ENCODE data around the gene CCDC126. TPM values are rescaled to one million over a fixed set of nuclear protein-coding genes. Genes with fewer than 3 reads are reported as not detected.

CCDC126 gene
- total and polyA plus RNA-seq, 10 of the 15 experiments (the other 5 are each of a cell fraction or from before 2014, with no cell fraction given): 10.9 to 49.9 (median 24.1) TPM

GRCh38 chr7:23628370-23628769 lies 31.2 kb downstream of the CCDC126 start (continued):
- TF ChIP-seq RELB (IDR thresholded peaks at IDR 0.05; ENCODE audit: low read depth) (no peak), NR2C1 (IDR thresholded peaks at IDR 0.05) (no peak), CBX3 (IDR thresholded peaks at IDR 0.05; ENCODE audit: borderline replicate concordance, low read depth) (no peak)
- TF ChIP-seq, protein P1, sequence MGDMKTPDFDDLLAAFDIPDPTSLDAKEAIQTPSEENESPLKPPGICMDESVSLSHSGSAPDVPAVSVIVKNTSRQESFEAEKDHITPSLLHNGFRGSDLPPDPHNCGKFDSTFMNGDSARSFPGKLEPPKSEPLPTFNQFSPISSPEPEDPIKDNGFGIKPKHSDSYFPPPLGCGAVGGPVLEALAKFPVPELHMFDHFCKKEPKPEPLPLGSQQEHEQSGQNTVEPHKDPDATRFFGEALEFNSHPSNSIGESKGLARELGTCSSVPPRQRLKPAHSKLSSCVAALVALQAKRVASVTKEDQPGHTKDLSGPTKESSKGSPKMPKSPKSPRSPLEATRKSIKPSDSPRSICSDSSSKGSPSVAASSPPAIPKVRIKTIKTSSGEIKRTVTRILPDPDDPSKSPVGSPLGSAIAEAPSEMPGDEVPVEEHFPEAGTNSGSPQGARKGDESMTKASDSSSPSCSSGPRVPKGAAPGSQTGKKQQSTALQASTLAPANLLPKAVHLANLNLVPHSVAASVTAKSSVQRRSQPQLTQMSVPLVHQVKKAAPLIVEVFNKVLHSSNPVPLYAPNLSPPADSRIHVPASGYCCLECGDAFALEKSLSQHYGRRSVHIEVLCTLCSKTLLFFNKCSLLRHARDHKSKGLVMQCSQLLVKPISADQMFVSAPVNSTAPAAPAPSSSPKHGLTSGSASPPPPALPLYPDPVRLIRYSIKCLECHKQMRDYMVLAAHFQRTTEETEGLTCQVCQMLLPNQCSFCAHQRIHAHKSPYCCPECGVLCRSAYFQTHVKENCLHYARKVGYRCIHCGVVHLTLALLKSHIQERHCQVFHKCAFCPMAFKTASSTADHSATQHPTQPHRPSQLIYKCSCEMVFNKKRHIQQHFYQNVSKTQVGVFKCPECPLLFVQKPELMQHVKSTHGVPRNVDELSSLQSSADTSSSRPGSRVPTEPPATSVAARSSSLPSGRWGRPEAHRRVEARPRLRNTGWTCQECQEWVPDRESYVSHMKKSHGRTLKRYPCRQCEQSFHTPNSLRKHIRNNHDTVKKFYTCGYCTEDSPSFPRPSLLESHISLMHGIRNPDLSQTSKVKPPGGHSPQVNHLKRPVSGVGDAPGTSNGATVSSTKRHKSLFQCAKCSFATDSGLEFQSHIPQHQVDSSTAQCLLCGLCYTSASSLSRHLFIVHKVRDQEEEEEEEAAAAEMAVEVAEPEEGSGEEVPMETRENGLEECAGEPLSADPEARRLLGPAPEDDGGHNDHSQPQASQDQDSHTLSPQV (IDR thresholded peaks at IDR 0.05): no peak
- TF ChIP-seq, protein P2, sequence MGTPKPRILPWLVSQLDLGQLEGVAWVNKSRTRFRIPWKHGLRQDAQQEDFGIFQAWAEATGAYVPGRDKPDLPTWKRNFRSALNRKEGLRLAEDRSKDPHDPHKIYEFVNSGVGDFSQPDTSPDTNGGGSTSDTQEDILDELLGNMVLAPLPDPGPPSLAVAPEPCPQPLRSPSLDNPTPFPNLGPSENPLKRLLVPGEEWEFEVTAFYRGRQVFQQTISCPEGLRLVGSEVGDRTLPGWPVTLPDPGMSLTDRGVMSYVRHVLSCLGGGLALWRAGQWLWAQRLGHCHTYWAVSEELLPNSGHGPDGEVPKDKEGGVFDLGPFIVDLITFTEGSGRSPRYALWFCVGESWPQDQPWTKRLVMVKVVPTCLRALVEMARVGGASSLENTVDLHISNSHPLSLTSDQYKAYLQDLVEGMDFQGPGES (IDR thresholded peaks at IDR 0.05): no peak

DNA sequence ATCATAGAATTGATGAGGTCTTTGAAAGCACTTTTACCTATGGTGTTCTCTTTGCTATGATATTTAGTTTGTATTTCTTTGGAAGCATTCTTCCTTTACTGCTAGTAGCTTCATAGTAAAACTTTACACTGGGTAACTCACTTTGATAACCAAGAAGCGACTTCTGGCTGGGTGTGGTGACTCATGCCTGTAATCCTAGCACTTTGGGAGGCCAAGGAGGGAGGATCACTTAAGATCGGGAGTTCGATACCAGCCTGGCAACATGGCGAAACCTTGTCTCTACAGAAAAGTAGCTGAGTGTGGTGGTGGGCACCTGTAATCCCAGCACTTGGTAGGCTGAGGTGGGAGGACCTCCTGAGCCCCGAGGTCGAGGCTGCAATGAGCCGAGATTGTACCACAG lies 36.2 kb downstream of the CCDC126 start:
- in situ Hi-C loops (cut with MboI): no loop called here
- ChIA-PET CTCF (no interaction called here), POLR2A (no interaction called here), RAD21 (ENCODE audit: unreplicated experiment) (no interaction called here), SMC1A (ENCODE audit: uncharacterized antibody, unreplicated experiment) (interaction anchor here (0.6 kb wide), 1 partner anchor 336 kb away, joined by 3 read pairs; no protein-coding TSS in a partner anchor)
- Histone ChIP-seq H3K79me2 (ENCODE audit: control insufficient read depth, insufficient read depth, low read length) (no peaks in the 10 kb centered on the region), H3K4me2 (ENCODE audit: control insufficient read depth, insufficient read depth) (no peak overlapping the region), H3K27ac (ENCODE audit: control insufficient read depth, insufficient read depth) (no peak overlapping the region), H4K20me1 (ENCODE audit: control insufficient read depth, insufficient read depth) (no peaks in the 10 kb centered on the region), H3K9me3 (replicated peaks; ENCODE audit: control insufficient read depth, insufficient read depth, low read length) (no peaks in the 10 kb centered on the region), H3K4me1 (ENCODE audit: control insufficient read depth, insufficient read depth, low read length) (no peaks in the 10 kb centered on the region), H3K27me3 (replicated peaks in 1 of 2; ENCODE audit: control insufficient read depth in 2 of 2, insufficient read depth in 2 of 2, low read length in 1 of 2) (no peaks in the 10 kb centered on the region), H3K36me3 (ENCODE audit: control insufficient read depth in 2 of 2, insufficient read depth in 2 of 2, low read length in 1 of 2) (peaks cover 1 to 2% of the 10 kb centered on the region in 2 experiments; a peak in 2 of 4 replicates), H3K4me3 (no peak overlapping the region), H2AFZ (ENCODE audit: control insufficient read depth, low read depth, low read length) (no peak overlapping the region), H3K9ac (ENCODE audit: control insufficient read depth, insufficient read depth, low read length) (no peak overlapping the region)
- WGBS (ENCODE audit: insufficient coverage, insufficient replicate concordance, low lambda C conversion rate, missing lambda C conversion rate): 90% methylated on average over 7 of the region's 7 CpGs
- no TSS peak for BruUV-seq (replicated peaks)
- DNase-seq (ENCODE audit: low read depth, low spot score): no peak
- ATAC-seq: no peak
- TF ChIP-seq NBN (IDR thresholded peaks at IDR 0.05) (no peak), SP1 (IDR thresholded peaks at IDR 0.05; ENCODE audit: low read depth, low read length) (no peak), MAX (IDR thresholded peaks at IDR 0.05; ENCODE audit: low read depth, low read length) (no peak), BHLHE40 (IDR thresholded peaks at IDR 0.05; ENCODE audit: borderline replicate concordance in 1 of 2, low read depth in 2 of 2, low read length in 1 of 2) (no peak), STAT1 (conservative IDR thresholded peaks at IDR 0.05) (no peak)
- intact Hi-C loops (cut with micrococcal nuclease; ENCODE audit: unreplicated experiment): no loop called here
- FAIRE-seq: no peak
